HG03135 (cell line): ENCODE measurements around the gene C12orf43.

Experiments
- ATAC-seq: cut with Tn5 transposase; IDR thresholded peaks from one replicate; pipeline ENCODE4 v1.9.1; 2021; ENCODE audit warnings: mild to moderate bottlenecking, moderate library complexity; ENCODE audit not compliant: unreplicated experiment

C12orf43 gene

DNA sequence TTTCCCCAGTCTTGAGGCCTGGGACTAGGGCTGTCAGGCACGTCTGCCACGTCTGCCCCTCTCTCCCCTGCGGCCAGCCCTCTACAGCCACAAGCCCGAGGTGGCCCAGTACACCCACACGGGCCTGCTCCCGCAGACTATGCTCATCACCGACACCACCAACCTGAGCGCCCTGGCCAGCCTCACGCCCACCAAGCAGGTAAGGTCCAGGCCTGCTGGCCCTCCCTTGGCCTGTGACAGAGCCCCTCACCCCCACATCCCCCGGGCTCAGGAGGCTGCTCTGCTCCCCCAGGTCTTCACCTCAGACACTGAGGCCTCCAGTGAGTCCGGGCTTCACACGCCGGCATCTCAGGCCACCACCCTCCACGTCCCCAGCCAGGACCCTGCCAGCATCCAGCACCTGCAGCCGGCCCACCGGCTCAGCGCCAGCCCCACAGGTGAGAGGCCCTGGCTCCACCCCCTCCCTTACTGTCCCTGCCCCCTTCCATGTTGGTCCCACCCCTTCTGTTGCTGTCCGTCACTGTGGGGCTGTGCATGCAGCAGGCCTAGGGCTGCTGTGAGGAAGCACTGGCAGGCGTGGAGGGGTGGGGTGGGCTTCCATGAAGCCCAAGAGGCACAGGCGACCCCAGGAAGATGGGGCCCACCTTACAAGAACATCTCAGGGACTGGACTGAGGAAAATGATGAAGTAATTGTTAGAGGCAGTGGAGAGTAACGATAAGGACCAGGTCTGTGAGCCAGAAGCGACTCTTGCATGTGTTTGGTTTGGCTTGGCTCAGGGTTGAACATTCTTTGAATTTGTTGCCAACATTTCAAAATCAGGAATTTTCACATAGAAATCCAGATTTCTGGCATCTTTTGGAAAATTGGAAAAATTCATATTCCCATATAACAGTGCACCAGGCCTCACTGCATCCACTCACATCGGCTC is 16.8 kb downstream of the C12orf43 start:
- ATAC-seq: no peak

DNA sequence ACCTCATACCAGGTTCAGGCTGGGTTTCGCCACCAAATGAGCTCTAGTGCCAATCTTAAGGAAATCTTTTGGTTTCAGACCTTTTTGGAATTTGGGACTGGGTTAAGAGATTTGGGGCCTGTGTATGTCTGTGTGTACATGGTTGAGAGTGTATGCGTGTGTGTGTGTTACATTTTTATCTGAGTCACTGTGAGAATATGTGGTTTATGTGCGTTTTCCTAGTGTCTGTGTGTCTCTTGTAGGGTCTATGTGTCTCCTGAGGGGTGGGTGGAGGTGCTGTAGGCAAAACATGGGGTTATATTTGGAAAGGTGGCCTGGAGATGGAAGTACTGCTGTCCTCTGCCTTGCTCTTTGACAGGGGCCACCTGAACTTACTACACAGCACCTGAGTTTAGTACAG is 17.9 kb downstream of the C12orf43 start:
- no peak for ATAC-seq

DNA sequence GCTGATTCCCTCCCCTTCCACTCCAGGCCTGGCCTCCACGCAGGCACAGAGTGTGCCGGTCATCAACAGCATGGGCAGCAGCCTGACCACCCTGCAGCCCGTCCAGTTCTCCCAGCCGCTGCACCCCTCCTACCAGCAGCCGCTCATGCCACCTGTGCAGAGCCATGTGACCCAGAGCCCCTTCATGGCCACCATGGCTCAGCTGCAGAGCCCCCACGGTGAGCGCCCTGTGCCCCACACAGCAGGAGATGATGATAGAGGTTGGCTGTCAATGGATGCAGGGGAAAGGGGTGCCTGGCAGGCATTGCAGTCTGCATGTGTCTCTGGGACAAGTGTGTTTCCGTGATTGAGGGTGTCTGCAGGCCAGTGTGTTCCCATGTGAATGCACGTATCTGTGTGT is 18.8 kb downstream of the C12orf43 start:
- no peak for ATAC-seq

DNA sequence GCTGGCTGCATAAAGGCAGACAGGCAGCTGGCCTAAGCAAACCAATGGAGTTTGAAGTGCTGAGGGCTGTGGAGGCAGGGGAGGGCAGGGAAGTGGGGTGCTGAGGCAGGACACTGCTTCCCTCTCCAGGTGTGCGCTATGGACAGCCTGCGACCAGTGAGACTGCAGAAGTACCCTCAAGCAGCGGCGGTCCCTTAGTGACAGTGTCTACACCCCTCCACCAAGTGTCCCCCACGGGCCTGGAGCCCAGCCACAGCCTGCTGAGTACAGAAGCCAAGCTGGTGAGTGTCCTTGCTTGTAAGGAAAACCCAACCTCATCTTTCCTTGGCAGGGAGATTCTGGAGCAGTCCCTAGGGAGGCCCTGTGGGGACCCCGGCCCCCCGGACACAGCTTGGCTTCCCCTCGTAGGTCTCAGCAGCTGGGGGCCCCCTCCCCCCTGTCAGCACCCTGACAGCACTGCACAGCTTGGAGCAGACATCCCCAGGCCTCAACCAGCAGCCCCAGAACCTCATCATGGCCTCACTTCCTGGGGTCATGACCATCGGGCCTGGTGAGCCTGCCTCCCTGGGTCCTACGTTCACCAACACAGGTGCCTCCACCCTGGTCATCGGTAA is 20.0 kb downstream of the C12orf43 start:
- ATAC-seq: no peak

- ATAC-seq: no peak
Measured at GRCh38 chr12:120994589-120995337, 21.5 kb downstream of the C12orf43 start.

DNA sequence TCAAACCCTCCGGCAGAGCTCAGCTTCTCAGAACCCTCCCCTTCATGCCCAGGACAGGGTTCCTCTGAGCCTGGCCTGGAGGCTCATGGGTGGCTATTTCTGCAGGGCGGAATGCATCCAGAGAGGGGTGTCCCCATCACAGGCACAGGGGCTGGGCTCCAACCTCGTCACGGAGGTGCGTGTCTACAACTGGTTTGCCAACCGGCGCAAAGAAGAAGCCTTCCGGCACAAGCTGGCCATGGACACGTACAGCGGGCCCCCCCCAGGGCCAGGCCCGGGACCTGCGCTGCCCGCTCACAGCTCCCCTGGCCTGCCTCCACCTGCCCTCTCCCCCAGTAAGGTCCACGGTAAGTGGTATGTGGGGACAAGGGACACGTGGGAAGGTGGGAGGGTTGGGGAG is 22.2 kb downstream of the C12orf43 start:
- ATAC-seq: no peak

DNA sequence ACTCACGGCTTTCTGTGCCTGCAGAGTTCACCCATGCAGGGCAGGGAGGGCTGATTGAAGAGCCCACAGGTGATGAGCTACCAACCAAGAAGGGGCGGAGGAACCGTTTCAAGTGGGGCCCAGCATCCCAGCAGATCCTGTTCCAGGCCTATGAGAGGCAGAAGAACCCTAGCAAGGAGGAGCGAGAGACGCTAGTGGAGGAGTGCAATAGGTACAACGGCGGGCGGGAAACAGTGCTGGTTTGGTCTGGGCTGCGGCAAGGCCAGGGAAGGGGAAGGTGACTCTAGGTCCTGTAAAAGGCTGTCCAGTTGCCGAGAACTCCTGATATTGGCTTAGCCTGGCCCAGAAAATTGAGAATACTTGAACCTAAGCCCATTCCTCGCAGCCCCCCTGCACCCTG is 22.8 kb downstream of the C12orf43 start:
- ATAC-seq: no peak

GRCh38 chr12:120992989-120993388 is 23.3 kb downstream of the C12orf43 start:
- no peak for ATAC-seq

GRCh38 chr12:120991965-120992364 is 24.3 kb downstream of the C12orf43 start:
- no peak for ATAC-seq

DNA sequence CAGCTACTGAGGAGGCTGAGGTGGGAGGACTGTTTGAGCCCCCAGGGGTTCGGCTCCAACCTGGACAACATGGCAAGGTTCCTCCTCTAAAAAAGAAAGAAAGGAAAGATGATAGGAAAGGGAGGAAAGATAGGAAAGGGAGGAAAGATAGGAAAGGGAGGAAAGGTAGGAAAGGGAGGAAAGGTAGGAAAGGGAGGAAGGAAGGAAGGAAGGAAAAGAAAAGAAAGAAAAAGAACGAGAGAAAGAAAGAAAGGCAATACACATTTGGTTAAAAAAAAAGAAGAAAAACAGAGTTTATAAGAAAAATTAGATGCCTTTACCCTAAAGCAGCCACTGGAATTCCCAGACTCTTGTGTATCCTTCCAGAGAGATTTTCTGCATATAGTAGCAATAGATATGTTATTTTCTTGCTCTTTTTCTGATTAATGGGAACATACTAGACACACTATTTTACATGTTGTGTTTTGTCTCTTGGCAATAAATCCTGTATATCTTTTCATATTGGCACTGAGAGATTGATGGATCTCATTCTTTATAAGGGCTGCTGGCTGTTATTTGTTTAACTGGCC is 25.7 kb downstream of the C12orf43 start:
- no peak for ATAC-seq

DNA sequence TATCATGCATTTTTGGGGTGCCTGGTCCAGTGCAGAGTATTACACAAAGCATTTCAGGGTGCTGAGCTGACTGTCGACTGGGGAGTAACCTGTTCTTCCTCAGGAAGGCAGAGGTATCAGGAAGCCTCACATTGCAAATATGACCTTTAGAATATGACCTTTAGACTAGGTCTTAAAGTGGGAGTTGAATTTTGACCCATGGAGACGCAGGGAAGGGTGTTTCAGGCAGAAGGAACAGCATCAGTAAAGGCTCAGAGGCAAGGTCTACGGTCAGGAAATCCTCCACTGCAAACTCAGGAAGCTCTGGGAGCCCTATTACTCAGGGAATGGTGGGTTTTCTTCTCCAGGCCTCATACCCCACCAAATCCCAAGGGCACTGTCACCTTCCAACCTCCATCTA is 26.6 kb downstream of the C12orf43 start:
- no peak for ATAC-seq

GRCh38 chr12:120988658-120989057 is 27.6 kb downstream of the C12orf43 start:
- no peak for ATAC-seq

GRCh38 chr12:120988234-120988633 is 28.1 kb downstream of the C12orf43 start:
- ATAC-seq: no peak

- no peak for ATAC-seq
Measured at GRCh38 chr12:120984351-120984898, 31.9 kb downstream of the C12orf43 start.

DNA sequence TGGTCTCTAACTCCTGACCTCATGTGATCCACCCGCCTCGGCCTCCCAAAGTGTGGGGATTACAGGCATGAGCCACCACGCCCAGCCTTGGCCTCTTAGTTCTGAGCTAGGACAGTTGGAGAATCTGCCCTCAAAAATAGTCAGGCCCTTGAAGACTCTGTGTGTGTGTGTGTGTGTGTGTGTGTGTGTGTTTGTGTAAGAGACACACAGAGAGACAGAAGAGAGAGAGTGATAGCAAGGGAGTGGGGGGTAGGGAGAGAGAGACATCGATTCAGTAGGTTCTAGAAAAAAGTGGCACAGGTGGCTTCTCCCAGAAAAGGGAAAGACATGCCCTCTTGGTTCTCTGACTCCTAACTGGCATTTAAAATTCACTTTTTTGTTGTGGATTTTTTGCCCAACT is 32.5 kb downstream of the C12orf43 start:
- ATAC-seq: no peak

DNA sequence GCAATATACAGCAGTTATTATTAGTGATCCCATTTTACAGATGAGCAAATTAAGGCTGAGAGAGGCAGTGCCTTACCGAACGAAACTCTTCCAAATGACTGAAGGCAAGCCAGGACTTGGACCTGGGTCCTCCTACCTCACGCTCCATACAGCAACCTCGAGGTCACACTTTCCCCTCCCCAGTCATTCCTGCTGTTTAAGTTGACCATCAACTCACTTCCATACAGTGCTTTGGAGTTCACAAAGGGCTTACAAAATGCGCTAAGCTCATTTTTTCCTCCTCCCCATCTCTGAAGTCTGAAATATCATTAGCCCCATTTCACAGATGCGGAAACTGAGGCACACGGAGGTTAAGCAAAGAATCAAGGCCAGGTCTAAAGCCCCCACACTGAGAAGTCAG is 33.6 kb downstream of the C12orf43 start:
- ATAC-seq: no peak

DNA sequence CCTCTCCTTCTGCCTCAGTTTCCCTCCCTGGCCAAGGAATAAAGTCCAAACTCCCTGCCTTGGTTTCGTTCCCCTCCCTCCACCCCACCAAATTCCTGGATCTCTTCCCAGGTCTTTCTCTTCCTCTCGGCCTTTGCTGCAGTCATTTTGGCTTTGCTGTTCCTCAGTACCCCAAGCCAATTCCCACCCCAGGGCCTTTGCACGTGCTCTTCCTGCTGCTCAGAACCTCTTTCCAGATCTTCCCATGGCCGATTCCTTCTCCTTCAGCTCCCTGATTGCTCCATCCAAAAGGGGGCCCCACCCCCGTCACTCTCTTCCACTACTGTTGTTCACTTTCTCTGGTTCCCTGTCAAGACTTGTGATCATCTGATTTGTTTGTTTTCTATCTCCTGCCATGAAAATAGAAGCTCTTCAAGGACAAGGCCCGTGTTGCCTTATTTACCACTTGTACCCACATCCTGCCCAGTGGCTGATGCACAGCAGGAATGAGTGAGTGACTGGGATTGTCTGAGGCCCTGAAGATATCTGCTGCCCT is 34.8 kb downstream of the C12orf43 start:
- ATAC-seq: no peak

DNA sequence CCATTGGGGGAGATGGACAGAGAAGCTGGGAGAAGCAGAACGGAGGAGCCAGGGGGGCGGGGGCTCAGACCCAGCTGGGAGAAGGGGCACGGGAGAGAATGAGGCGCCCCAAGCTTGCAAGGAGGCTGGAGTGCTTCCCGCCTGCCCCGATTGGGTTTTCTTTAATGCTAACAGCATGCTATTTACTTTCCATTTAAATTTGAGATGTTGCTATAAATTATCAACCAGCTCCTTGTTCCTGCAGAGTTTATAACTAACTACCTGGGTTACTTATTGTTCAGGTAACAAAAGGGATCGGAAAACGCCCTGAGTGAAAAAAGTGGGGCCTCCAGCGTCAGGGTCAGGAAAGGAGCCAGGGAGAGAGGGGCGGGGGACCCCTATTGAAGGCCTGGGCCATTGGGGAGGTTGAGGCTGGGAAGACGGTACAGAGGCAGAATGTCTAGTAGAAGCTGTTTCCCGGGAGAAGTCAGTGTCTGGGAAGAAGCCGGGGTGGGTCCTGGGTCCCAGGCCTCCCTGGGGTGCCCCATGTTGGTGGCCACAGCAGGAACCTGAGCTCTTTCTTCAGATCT is 35.4 kb downstream of the C12orf43 start:
- ATAC-seq: no peak

DNA sequence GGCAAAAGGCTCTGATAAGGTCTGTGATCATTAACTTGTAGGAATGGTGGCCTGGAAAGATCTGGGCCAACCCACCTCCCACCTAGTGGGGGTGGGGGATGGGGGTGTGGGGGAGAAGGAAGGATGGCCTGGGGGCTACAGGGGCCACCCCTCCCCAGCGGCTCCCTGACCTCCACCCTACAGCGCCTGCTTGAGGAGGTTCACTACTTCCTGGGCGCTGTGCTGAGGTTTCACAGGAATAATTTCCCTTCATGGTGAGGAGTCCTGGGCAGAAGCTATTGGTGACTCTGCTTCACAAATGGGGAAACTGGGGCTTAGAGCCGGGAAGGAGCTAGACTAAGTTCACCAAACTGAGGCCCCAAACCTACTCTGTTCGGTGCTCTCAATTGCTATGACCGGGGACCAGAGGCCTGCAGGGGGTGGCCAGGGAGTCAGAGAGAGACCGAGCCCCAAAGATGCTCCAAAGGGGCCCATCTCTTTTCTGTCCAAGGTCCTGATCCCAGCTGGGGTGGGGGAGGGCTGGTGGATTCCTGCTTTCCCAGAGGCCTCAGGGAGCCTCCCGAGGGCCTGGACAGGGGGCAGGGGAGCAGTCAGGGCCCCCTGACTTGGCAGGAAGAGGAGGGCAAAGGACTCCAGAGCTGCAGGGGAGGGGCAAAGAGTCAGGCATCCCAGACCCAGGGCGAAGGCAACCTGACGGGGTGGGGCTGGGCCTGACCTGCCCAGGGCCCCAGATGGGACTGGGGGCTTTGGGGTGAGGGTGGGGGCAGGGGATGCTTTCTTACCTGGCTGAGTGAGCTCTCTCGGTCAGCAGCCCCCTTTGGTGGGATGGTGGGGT is 36.2 kb downstream of the C12orf43 start:
- ATAC-seq: no peak
